Measurements from ENCODE around the gene PLK3. TPM values are rescaled to one million over a fixed set of nuclear protein-coding genes. Genes with fewer than 3 reads are reported as not detected.
"Not testable (repeated sequence)": the region's sequence is repeated elsewhere in the genome, so short reads cannot be mapped to it uniquely, and the experiment has no call there.

Gene PLK3
- total RNA-seq, 4 donors from 2014 or later = 63.7 to 135 (median 91.1) TPM

DNA sequence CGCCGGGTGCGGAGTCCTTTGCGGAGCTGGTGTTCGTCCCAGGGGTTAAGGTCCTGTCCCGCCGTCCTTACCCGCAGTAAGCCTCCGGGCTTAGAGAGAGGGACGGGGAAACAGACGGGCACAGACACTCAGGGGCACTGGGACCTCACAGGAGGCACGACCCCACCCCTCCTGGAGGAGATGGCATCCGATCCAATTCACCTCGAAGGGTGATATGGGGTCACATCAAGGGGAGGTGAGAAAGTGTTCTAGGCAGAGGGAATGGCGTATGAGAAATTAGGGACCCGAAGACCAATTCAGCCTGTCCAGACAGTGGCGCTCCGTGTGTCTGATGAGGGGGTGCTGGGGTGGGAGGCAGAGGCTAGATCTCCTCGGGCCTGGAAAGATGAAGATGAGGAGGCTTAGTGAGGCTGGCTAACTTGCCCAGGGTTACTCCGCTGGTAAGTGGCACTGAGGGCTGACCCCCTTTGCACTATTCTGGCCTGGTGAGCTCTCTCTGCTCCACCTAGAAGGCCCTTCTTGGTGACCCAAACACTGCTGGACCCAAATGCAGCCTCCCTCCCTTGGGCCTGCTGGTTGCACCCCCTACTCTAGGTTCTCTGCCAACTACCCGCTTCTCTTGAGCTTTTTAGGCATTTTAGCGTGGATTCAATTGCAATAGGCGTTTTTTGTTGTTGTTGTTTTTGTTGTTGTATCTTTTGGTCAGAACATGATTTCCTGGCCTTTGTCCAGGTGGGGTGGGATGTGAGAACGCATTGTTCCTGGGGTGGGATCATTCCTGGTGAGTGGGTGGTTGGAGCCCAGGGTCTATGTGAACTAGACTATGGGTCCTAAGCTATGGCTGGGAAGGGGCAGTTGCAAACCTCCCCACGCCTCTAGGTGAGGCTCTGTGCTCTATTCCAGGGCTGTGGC, 20.4 kb downstream of the PLK3 start:
- DNase-seq (ENCODE audit: low spot score in 2 of 2) = peak in 1 of 2 donors; percentile 74
- peak overlapping the region; percentile 57 for H3K4me3 ChIP-seq
- no peaks in the 10 kb centered on the region for H3K27me3 ChIP-seq
- no peaks in the 10 kb centered on the region for H3K9me3 ChIP-seq
- TF ChIP-seq CTCF (IDR thresholded peaks at IDR 0.05) (no peak), POLR2A (IDR thresholded peaks at IDR 0.05) (no peak), EP300 (IDR thresholded peaks at IDR 0.05) (no peak), POLR2AphosphoS5 (IDR thresholded peaks at IDR 0.05) (no peak)
- peak overlapping the region; percentile 91 for H3K27ac ChIP-seq
- no peaks in the 10 kb centered on the region for H3K36me3 ChIP-seq
- WGBS = 43% methylated on average over 16 of the region's 25 CpGs
- peaks cover 26% of the 10 kb centered on the region for H3K4me1 ChIP-seq

GRCh38 chr1:44821240-44821715, 21.1 kb downstream of the PLK3 start:
- WGBS = 87% methylated on average over 9 of the region's 9 CpGs
- DNase-seq (ENCODE audit: low spot score in 2 of 2) = no peak
- Histone ChIP-seq H3K36me3 (no peaks in the 10 kb centered on the region), H3K27me3 (no peaks in the 10 kb centered on the region), H3K4me1 (peaks cover 22% of the 10 kb centered on the region), H3K9me3 (no peaks in the 10 kb centered on the region), H3K4me3 (no peak overlapping the region), H3K27ac (peak overlapping the region; percentile 91)
- TF ChIP-seq POLR2A (IDR thresholded peaks at IDR 0.05) = no peak
- TF ChIP-seq CTCF (IDR thresholded peaks at IDR 0.05) = no peak
- no peak for TF ChIP-seq EP300 (IDR thresholded peaks at IDR 0.05)

DNA sequence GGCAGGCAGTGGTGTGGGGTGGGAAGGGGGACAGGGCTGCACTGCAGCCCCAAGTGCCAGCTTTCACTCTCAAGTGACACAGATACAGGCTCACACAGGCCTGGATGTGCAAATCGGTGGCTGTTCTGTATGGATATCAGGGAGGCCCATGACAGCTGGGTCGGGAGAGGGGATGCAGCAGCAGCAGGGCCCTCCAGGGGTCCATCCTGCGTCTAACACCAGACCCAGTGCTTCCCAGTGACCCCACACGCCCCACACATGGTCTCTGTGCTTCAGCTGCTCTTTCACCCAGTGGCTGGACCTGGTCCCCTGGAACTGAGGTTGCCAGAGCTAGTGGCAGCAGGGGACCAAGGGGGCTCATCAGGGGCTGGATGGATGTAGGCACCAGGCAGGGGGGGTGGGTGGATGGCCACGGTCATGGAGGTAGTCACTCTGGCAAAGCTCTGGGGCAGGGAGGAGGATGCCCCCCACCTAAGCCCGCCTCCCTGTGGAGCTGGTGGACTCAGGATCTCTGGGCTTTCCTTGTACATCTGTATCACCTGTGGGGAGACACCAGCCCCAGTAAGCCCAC, 22.0 kb downstream of the PLK3 start:
- TF ChIP-seq CTCF (IDR thresholded peaks at IDR 0.05) (no peak), EP300 (IDR thresholded peaks at IDR 0.05) (no peak), POLR2A (IDR thresholded peaks at IDR 0.05) (no peak)
- no peaks in the 10 kb centered on the region for H3K9me3 ChIP-seq
- H3K27me3 ChIP-seq = no peaks in the 10 kb centered on the region
- H3K36me3 ChIP-seq = no peaks in the 10 kb centered on the region
- no peak overlapping the region for H3K27ac ChIP-seq
- DNase-seq (ENCODE audit: low spot score in 2 of 2) = no peak
- H3K4me3 ChIP-seq = no peak overlapping the region
- H3K4me1 ChIP-seq = peaks cover 22% of the 10 kb centered on the region
- 57% methylated on average over 2 of the region's 6 CpGs for WGBS

- H3K27ac ChIP-seq = no peak overlapping the region
- TF ChIP-seq POLR2AphosphoS5 (IDR thresholded peaks at IDR 0.05) (no peak), EP300 (IDR thresholded peaks at IDR 0.05) (no peak), CTCF (IDR thresholded peaks at IDR 0.05) (no peak), POLR2A (IDR thresholded peaks at IDR 0.05) (no peak)
- H3K27me3 ChIP-seq = no peaks in the 10 kb centered on the region
- no peaks in the 10 kb centered on the region for H3K9me3 ChIP-seq
- no peak for DNase-seq (ENCODE audit: low spot score in 2 of 2)
- H3K36me3 ChIP-seq = no peaks in the 10 kb centered on the region
- peaks cover 19% of the 10 kb centered on the region for H3K4me1 ChIP-seq
- no peak overlapping the region for H3K4me3 ChIP-seq
- WGBS = 77% methylated on average over 7 of the region's 15 CpGs
Observed at GRCh38 chr1:44822981-44823451, 22.8 kb downstream of the PLK3 start.

- H3K9me3 ChIP-seq; H3K36me3 ChIP-seq; H3K27me3 ChIP-seq; DNase-seq (ENCODE audit: low spot score in 2 of 2); H3K27ac ChIP-seq; H3K4me3 ChIP-seq: not testable (repeated sequence)
- H3K4me1 ChIP-seq = peaks cover 10% of the 10 kb centered on the region
- 92% methylated on average over 6 of the region's 6 CpGs for WGBS
Observed at GRCh38 chr1:44824392-44824791, 24.2 kb downstream of the PLK3 start.
